ENCODE data around the gene GRPEL1.

GRPEL1 gene

GRCh38 chr4:7021355-7021754 is 46.5 kb downstream of the GRPEL1 start:
- no peak for DNase-seq

GRCh38 chr4:7020856-7021255 is 47.0 kb downstream of the GRPEL1 start:
- no peak for DNase-seq

- no peak for DNase-seq
Measured at GRCh38 chr4:7020290-7020689, 47.6 kb downstream of the GRPEL1 start.

GRCh38 chr4:7019367-7019766 is 48.5 kb downstream of the GRPEL1 start:
- no peak for DNase-seq

- no peak for DNase-seq
Measured at GRCh38 chr4:7018281-7018680, 49.6 kb downstream of the GRPEL1 start.

- no peak for DNase-seq
Measured at GRCh38 chr4:7017446-7018048, 50.3 kb downstream of the GRPEL1 start.

GRCh38 chr4:7016512-7016911 is 51.4 kb downstream of the GRPEL1 start:
- DNase-seq: no peak

- DNase-seq: no peak
Measured at GRCh38 chr4:7016086-7016485, 51.8 kb downstream of the GRPEL1 start.

- DNase-seq: no peak
Measured at GRCh38 chr4:7015383-7016035, 52.4 kb downstream of the GRPEL1 start.

GRCh38 chr4:7014815-7015214 is 53.0 kb downstream of the GRPEL1 start:
- DNase-seq: no peak

- no peak for DNase-seq
Measured at GRCh38 chr4:7013175-7013574, 54.7 kb downstream of the GRPEL1 start.

GRCh38 chr4:7009564-7009963 is 58.3 kb downstream of the GRPEL1 start:
- DNase-seq: no peak
